GM23338 (cell line): Measurements from ENCODE around the gene MOXD1. TPM values are rescaled to one million over a fixed set of nuclear protein-coding genes. Genes with fewer than 3 reads are reported as not detected.
A peak's percentile ranks its signal among the peaks of the same experiment; 100 is the strongest.

Experiments
- ATAC-seq: fragments of 200-7000 bp; cut with Tn5 transposase; 3 replicates; pipeline ENCODE4 v1.9.1; 2020
- DNase-seq: peaks from one replicate; pipeline ENCODE4 v3.0.0-alpha.2; 2015; ENCODE audit warnings: low spot score
- H2AFZ ChIP-seq: fragments of 200-600 bp; sonication (generic); 2 replicates; pipeline ENCODE4 v1.8.0; 2016; ENCODE audit warnings: antibody characterized with exemption, mild to moderate bottlenecking, moderate library complexity
- H3F3A ChIP-seq: fragments of 200-600 bp; sonication (generic); replicated peaks from 2 replicates; pipeline ENCODE4 v1.8.0; 2017; ENCODE audit warnings: antibody characterized with exemption, mixed run types, low read depth
- H3K27ac ChIP-seq: fragments of 200-600 bp; sonication (generic); 2 replicates; pipeline ENCODE4 v1.6.1; 2016; ENCODE audit warnings: low read depth
- H3K27me3 ChIP-seq: fragments of 200-600 bp; sonication (generic); 2 replicates; pipeline ENCODE4 v1.8.0; 2016; ENCODE audit warnings: mild to moderate bottlenecking, mixed run types, moderate library complexity; ENCODE audit not compliant: insufficient read depth
- H3K36me3 ChIP-seq: fragments of 200-600 bp; sonication (generic); 2 replicates; pipeline ENCODE4 v1.8.0; 2016; ENCODE audit warnings: mild to moderate bottlenecking; ENCODE audit not compliant: insufficient read depth
- H3K4me1 ChIP-seq: fragments of 200-600 bp; sonication (generic); 2 replicates; pipeline ENCODE4 v1.8.0; 2016; ENCODE audit warnings: mild to moderate bottlenecking, moderate library complexity; ENCODE audit not compliant: insufficient read depth
- H3K4me2 ChIP-seq: fragments of 200-600 bp; sonication (generic); 2 replicates; pipeline ENCODE4 v1.7.1; 2017; ENCODE audit warnings: mixed run types
- H3K4me3 ChIP-seq: fragments of 200-600 bp; sonication (generic); 2 replicates; pipeline ENCODE4 v1.6.1; 2016; ENCODE audit warnings: mixed run types
- H3K79me2 ChIP-seq: fragments of 200-600 bp; sonication (generic); replicated peaks from 2 replicates; pipeline ENCODE4 v1.8.0; 2017; ENCODE audit warnings: mild to moderate bottlenecking; ENCODE audit not compliant: insufficient read depth
- H3K9me2 ChIP-seq: fragments of 200-600 bp; sonication (generic); 2 replicates; pipeline ENCODE4 v1.8.0; 2017; ENCODE audit not compliant: insufficient read depth
- H4K20me1 ChIP-seq: fragments of 200-600 bp; sonication (generic); replicated peaks from 2 replicates; pipeline ENCODE4 v1.8.0; 2017; ENCODE audit warnings: mild to moderate bottlenecking; ENCODE audit not compliant: insufficient read depth
- H3K27ac Mint-ChIP-seq: 2 replicates; pipeline ENCODE4 v1.8.0; 2020; ENCODE audit warnings: inconsistent platforms, mild to moderate bottlenecking, moderate library complexity, mixed read lengths
- H3K27me3 Mint-ChIP-seq: 3 replicates; pipeline ENCODE4 v1.8.0; 2022; ENCODE audit warnings: low read depth, mild to moderate bottlenecking, moderate library complexity, mixed read lengths, inconsistent platforms; ENCODE audit not compliant: insufficient read depth, poor library complexity
- H3K36me3 Mint-ChIP-seq: 3 replicates; pipeline ENCODE4 v1.8.0; 2021; ENCODE audit warnings: low read depth, mild to moderate bottlenecking, inconsistent platforms, moderate library complexity, mixed read lengths
- H3K4me1 Mint-ChIP-seq: 3 replicates; pipeline ENCODE4 v1.8.0; 2020; ENCODE audit warnings: mild to moderate bottlenecking, inconsistent platforms, mixed read lengths
- H3K4me3 Mint-ChIP-seq: 3 replicates; pipeline ENCODE4 v1.8.0; 2021; ENCODE audit warnings: moderate library complexity, mild to moderate bottlenecking, inconsistent platforms, mixed read lengths
- H3K9me3 Mint-ChIP-seq: 3 replicates; pipeline ENCODE4 v1.8.0; 2020; ENCODE audit warnings: moderate library complexity, mild to moderate bottlenecking, inconsistent platforms, mixed read lengths
- CTCF ChIP-seq, 2 experiments: fragments of 200-600 bp in 1 of 2; sonication (generic) in 1 of 2; conservative IDR thresholded peaks; 2 replicates each; pipeline versions ENCODE4 v1.5.1 to v1.6.1; 2016 to 2017; ENCODE audit warnings: antibody characterized with exemption in 2 of 2, low read depth in 2 of 2, mild to moderate bottlenecking in 2 of 2, moderate library complexity in 1 of 2
- ETS1 ChIP-seq: IDR thresholded peaks from 2 replicates; pipeline ENCODE4 v1.6.1; 2016; ENCODE audit warnings: antibody characterized with exemption
- EZH2 ChIP-seq: fragments of 200-600 bp; sonication (generic); IDR thresholded peaks from one replicate; pipeline ENCODE4 v1.8.0; 2017; ENCODE audit warnings: antibody characterized with exemption, mild to moderate bottlenecking, low read depth; ENCODE audit not compliant: unreplicated experiment
- EZH2phosphoT487 ChIP-seq: fragments of 200-600 bp; sonication (generic); IDR thresholded peaks from one replicate; pipeline ENCODE4 v1.8.1; 2018; ENCODE audit warnings: antibody characterized with exemption; ENCODE audit not compliant: unreplicated experiment
- JUNB ChIP-seq: IDR thresholded peaks from one replicate; pipeline ENCODE4 v1.6.1; 2016; ENCODE audit warnings: antibody characterized with exemption; ENCODE audit not compliant: unreplicated experiment
- NANOG ChIP-seq: IDR thresholded peaks from 2 replicates; pipeline ENCODE4 v1.6.1; 2016; ENCODE audit warnings: antibody characterized with exemption, borderline replicate concordance
- POLR2AphosphoS5 ChIP-seq: IDR thresholded peaks from 2 replicates; pipeline ENCODE4 v1.6.1; 2016; ENCODE audit warnings: antibody characterized with exemption, low read depth
- STAT1 ChIP-seq: IDR thresholded peaks from one replicate; pipeline ENCODE4 v1.6.1; 2016; ENCODE audit warnings: antibody characterized with exemption; ENCODE audit not compliant: unreplicated experiment
- ZNF331 ChIP-seq: fragments of 250-450 bp; sonication (Bioruptor Pico); IDR thresholded peaks from 2 replicates; pipeline ENCODE4 v1.5.0; 2020; ENCODE audit warnings: low read depth, mild to moderate bottlenecking, moderate library complexity
- long read RNA-seq: library from polyadenylated mRNA; unstranded; transcript quantifications from one replicate; pipeline ENCODE4 v2.0.0, GENCODE V29; 2020; ENCODE audit not compliant: unreplicated experiment
- polyA plus RNA-seq: library from polyadenylated mRNA; unstranded; fragments of >200 nt; fragmentation: Nextera tagmentation; extraction: Ambion mirVana; gene quantifications from 2 replicates; pipeline ENCODE4 v1.2.1, GENCODE V29; 2016
- total RNA-seq: library from RNA; depleted of rRNA; stranded (reverse); fragments of >200 nt; shearing (Covaris generic); gene quantifications from 2 replicates; pipeline ENCODE4 v1.2.3, GENCODE V29; 2014; rRNA removed

The MOXD1 gene
- total RNA-seq (4.3 TPM in 2 replicates), polyA plus RNA-seq (1.2 and 1.7 TPM in 2 replicates)
- long read RNA-seq, partial matches to known transcripts, result 0 of 6 reads
- long read RNA-seq, other reads (novel, unspliced or antisense), result 5 of 6 reads

- H3K27ac Mint-ChIP-seq, result no peak within 1 kb of the TSS
Observed at GRCh38 chr6:132400883-132401617, at the start of gene MOXD1. Gene MOXD1 (minus strand): TSS chr6:132401475. CDS start chr6:132401426, 49 bp downstream.

GRCh38 chr6:132446855-132447241, 45.6 kb upstream of the MOXD1 start:
- Histone ChIP-seq H3K79me2 (no peaks in the 10 kb centered on the region), H3K36me3 (peaks cover 7% of the 10 kb centered on the region; the same call in 1 of the 2 replicates), H2AFZ (no peak overlapping the region), H4K20me1 (no peaks in the 10 kb centered on the region), H3K9me2 (no peaks in the 10 kb centered on the region), H3K27me3 (no peaks in the 10 kb centered on the region), H3K4me1 (peaks cover 23% of the 10 kb centered on the region), H3F3A (no peaks in the 10 kb centered on the region), H3K4me2 (no peak overlapping the region), H3K4me3 (no peak overlapping the region), H3K27ac (no peak overlapping the region)
- no peak overlapping the region for H3K27ac Mint-ChIP-seq
- peaks cover 3% of the 10 kb centered on the region; the same call in 1 of the 3 replicates for H3K36me3 Mint-ChIP-seq
- H3K9me3 Mint-ChIP-seq, result peaks cover 8% of the 10 kb centered on the region
- H3K4me3 Mint-ChIP-seq, result no peak overlapping the region
- ATAC-seq (no peak), DNase-seq (no peak)
- H3K4me1 Mint-ChIP-seq, result peaks cover 20% of the 10 kb centered on the region; the same call in 2 of the 3 replicates
- no peaks in the 10 kb centered on the region for H3K27me3 Mint-ChIP-seq
- TF ChIP-seq CTCF (conservative IDR thresholded peaks at IDR 0.05; ENCODE audit: low read depth in 2 of 2), result no peak
- TF ChIP-seq EZH2, result no peak
- no peak for TF ChIP-seq ETS1
- TF ChIP-seq JUNB, result no peak
- TF ChIP-seq STAT1, result no peak

More at GRCh38 chr6:132400883-132401617, at the start of gene MOXD1:
- Histone ChIP-seq H3K4me2 (peak within 1 kb of the TSS; percentile 91), H2AFZ (peak within 1 kb of the TSS; percentile 99), H3K79me2 (no peaks in the 10 kb centered on the region), H3F3A (no peaks in the 10 kb centered on the region), H3K9me2 (no peaks in the 10 kb centered on the region), H4K20me1 (no peaks in the 10 kb centered on the region), H3K4me1 (peaks cover 36% of the 10 kb centered on the region), H3K36me3 (no peaks in the 10 kb centered on the region), H3K27ac (no peak within 1 kb of the TSS), H3K4me3 (peak within 1 kb of the TSS; percentile 82), H3K27me3 (peaks cover 64% of the 10 kb centered on the region)
- DNase-seq (peak; percentile 78), ATAC-seq (peak; percentile 89)
- no peaks in the 10 kb centered on the region for H3K9me3 Mint-ChIP-seq
- peak within 1 kb of the TSS; percentile 85 for H3K4me3 Mint-ChIP-seq
- peaks cover 24% of the 10 kb centered on the region for H3K4me1 Mint-ChIP-seq
- TF ChIP-seq POLR2AphosphoS5 (peak; percentile 33; the same call in 1 of the 2 replicates), JUNB (no peak), ETS1 (no peak), ZNF331 (CRISPR knock-in tag) (no peak), EZH2phosphoT487 (no peak), NANOG (no peak)
- peaks cover 22% of the 10 kb centered on the region for H3K27me3 Mint-ChIP-seq
- H3K36me3 Mint-ChIP-seq, result no peaks in the 10 kb centered on the region
